ENCODE data around the gene BMF. TPM values are rescaled to one million over a fixed set of nuclear protein-coding genes. Genes with fewer than 3 reads are reported as not detected.

Gene BMF
- total RNA-seq, 1 experiment from 2014 or later, result 11.5 TPM

DNA sequence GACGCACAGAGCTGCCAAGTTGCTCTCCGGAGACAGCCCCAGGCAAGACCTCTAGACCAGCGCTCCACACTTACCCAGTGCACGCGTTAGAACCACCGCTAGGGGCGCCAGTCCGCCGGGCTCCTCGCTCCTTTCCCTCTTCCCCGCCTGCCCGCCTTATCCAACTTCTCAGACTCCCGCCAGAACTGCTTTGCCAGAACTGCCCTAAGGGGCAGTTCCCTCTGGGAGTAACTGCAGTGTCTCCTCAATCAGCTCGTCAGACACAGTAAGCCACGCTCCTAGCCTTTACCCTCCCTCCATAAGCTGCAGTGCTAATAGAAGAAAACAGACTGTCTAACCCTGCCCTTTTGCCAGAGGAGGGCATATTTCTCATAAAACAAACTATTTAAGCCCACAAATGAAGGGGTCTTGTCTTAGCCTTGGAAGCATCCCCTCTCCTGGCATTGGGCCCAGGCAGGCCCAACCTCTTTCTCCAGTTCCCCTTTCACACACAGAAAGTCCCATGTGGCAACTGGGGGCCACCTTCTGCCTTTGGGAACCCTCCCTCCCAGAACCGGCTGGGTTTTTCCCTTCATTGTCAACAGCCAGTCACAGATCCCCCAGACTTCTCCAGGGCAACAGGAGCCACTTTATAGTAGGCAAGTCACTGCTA, 3.7 kb downstream of the BMF start:
- intact Hi-C loops (cut with micrococcal nuclease; ENCODE audit: unreplicated experiment), result loop anchor here (5.0 kb wide), 2 partner anchors 38 to 57 kb away; partner anchors contain the start of gene BUB1B
- Mint-ChIP-seq H3K9me3 (ENCODE audit: low read depth, unreplicated experiment) (no peaks in the 10 kb centered on the region), H3K4me1 (ENCODE audit: low read depth, unreplicated experiment) (peaks cover 59% of the 10 kb centered on the region), H3K27ac (ENCODE audit: unreplicated experiment) (no peak overlapping the region), H3K27me3 (ENCODE audit: unreplicated experiment) (no peaks in the 10 kb centered on the region), H3K4me3 (ENCODE audit: low read depth, unreplicated experiment) (peak overlapping the region; percentile 21), H3K36me3 (ENCODE audit: insufficient read depth, unreplicated experiment) (peaks cover 35% of the 10 kb centered on the region)
- no TSS peak for BruUV-seq (replicated peaks)
- peak; percentile 90 for DNase-seq
- TF ChIP-seq, protein P1, sequence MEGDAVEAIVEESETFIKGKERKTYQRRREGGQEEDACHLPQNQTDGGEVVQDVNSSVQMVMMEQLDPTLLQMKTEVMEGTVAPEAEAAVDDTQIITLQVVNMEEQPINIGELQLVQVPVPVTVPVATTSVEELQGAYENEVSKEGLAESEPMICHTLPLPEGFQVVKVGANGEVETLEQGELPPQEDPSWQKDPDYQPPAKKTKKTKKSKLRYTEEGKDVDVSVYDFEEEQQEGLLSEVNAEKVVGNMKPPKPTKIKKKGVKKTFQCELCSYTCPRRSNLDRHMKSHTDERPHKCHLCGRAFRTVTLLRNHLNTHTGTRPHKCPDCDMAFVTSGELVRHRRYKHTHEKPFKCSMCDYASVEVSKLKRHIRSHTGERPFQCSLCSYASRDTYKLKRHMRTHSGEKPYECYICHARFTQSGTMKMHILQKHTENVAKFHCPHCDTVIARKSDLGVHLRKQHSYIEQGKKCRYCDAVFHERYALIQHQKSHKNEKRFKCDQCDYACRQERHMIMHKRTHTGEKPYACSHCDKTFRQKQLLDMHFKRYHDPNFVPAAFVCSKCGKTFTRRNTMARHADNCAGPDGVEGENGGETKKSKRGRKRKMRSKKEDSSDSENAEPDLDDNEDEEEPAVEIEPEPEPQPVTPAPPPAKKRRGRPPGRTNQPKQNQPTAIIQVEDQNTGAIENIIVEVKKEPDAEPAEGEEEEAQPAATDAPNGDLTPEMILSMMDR (IDR thresholded peaks at IDR 0.05; ENCODE audit: unreplicated experiment), result peak; percentile 55
- CTCF ChIA-PET, result interaction anchor here (0.5 to 5.5 kb wide), 4 partner anchors 9 to 162 kb away, joined by 3 to 75 read pairs (median 3); no protein-coding TSS in a partner anchor

DNA sequence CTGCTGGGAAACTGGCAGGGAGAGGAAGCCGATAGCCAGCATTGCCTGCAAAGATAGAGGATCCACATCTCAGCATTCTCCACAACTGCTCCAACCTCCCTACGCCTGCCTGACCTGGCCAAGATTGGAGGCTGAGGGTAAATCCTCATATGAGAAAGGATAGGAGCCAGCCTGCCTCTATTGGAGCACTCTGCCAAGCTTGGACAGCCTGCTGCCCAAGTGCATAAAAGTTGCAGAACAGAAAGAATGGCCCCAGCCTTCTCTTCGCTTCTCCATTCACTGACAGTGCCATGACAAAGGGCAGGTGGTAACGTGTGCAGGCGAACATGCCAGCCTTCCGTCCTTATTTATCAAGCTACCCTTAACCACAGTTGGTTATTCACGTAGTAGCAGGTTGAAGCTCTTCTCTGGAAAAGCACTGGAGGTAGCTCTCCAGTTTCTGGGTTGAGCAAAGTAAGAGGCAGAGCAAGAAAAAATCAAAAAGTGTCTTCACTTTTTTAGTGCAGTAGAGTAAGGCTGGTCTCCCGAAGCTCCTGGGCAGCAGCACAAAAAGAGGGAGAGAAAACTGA, 4.3 kb downstream of the BMF start:
- Mint-ChIP-seq H3K4me1 (ENCODE audit: low read depth, unreplicated experiment) (peaks cover 59% of the 10 kb centered on the region), H3K4me3 (ENCODE audit: low read depth, unreplicated experiment) (no peak overlapping the region), H3K27me3 (ENCODE audit: unreplicated experiment) (no peaks in the 10 kb centered on the region), H3K27ac (ENCODE audit: unreplicated experiment) (no peak overlapping the region), H3K36me3 (ENCODE audit: insufficient read depth, unreplicated experiment) (peaks cover 35% of the 10 kb centered on the region), H3K9me3 (ENCODE audit: low read depth, unreplicated experiment) (no peaks in the 10 kb centered on the region)
- TF ChIP-seq, protein P1 (IDR thresholded peaks at IDR 0.05; ENCODE audit: unreplicated experiment), result no peak
- BruUV-seq (replicated peaks), result no TSS peak
- DNase-seq, result no peak
- intact Hi-C loops (cut with micrococcal nuclease; ENCODE audit: unreplicated experiment), result no loop called here
- CTCF ChIA-PET, result interaction anchor here (0.5 to 5.5 kb wide), 4 partner anchors 8 to 163 kb away, joined by 3 to 75 read pairs (median 3); no protein-coding TSS in a partner anchor

DNA sequence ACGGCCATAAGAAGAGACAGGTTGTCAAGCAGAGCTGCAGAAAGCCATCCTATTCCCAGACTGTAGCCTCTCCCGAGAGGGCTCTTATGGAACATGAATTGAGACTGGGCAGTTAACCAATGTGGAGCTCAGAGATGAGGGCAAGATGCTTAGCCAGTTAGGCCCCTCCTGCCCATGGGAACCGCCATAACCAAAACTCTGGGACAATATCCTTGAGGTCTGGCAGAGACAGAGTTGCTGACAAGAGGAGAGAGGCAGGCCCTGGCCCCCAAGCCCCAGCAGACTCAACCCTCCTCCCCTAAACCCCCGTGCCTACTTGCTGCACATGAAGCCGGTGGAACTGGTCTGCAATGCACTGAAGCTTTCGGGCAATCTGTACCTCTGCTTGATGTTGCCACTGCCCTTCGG, 4.8 kb downstream of the BMF start:
- Mint-ChIP-seq H3K36me3 (ENCODE audit: insufficient read depth, unreplicated experiment) (peaks cover 31% of the 10 kb centered on the region), H3K4me1 (ENCODE audit: low read depth, unreplicated experiment) (peaks cover 59% of the 10 kb centered on the region), H3K27ac (ENCODE audit: unreplicated experiment) (peak overlapping the region; percentile 64), H3K27me3 (ENCODE audit: unreplicated experiment) (no peaks in the 10 kb centered on the region), H3K4me3 (ENCODE audit: low read depth, unreplicated experiment) (peak overlapping the region; percentile 12), H3K9me3 (ENCODE audit: low read depth, unreplicated experiment) (no peaks in the 10 kb centered on the region)
- CTCF ChIA-PET, result interaction anchor here (0.9 to 5.5 kb wide), 3 partner anchors 51 to 163 kb away, joined by 3 to 75 read pairs (median 3); no protein-coding TSS in a partner anchor
- TF ChIP-seq, protein P1 (IDR thresholded peaks at IDR 0.05; ENCODE audit: unreplicated experiment), result no peak
- DNase-seq, result no peak
- intact Hi-C loops (cut with micrococcal nuclease; ENCODE audit: unreplicated experiment), result no loop called here
- BruUV-seq (replicated peaks), result no TSS peak

DNA sequence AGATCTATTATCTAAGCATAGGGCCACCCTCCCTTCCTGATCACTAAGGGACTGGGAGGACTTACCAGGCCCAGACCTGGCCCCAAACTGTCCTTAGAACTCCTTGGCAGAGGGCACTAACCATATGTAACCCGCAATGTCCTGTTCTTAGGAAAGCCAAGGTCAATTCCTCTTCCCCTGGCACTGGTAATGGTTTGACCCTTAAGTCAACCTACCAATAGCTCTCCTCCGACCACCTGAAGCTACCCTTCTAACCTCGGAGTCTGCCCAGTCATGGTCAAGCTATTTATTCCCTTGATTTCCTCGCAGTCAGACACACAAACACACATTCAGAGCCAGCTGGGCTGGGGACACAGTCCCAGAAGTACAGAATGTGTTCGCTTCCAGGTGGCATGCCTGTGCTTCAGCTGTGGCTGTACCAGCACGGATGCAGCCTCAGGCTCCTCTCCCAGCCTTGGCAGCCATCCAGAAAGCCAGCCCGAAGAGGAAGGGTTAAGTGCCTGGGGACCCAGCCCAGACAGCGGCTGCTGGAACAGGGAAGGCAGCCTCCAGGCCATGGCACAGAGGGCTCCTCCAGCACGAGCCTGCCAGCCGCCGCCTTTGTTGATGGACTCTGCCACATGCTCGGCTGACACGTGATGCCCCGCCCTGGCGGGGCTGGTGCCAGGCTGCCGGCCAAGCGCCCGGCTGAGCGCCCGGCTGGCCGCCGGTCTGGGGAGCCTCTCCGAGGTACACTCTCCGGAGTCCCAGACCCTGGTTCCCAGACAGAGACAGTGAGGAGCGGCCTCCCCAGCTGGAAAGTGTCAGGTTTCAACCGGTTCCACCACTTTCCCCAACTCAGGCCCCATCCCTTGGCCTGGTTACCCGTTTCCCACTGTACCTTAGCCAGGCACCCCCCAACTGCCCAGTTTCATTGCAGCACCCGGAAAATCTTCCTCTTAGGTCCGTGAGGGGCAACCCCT, 5.5 kb downstream of the BMF start:
- intact Hi-C loops (cut with micrococcal nuclease; ENCODE audit: unreplicated experiment), result no loop called here
- H3K4me3 Mint-ChIP-seq (ENCODE audit: low read depth, unreplicated experiment), result peak overlapping the region; percentile 12
- H3K36me3 Mint-ChIP-seq (ENCODE audit: insufficient read depth, unreplicated experiment), result peaks cover 24% of the 10 kb centered on the region

More for the DNA sequence above, 5.5 kb downstream of the BMF start:
- no TSS peak for BruUV-seq (replicated peaks)
- Mint-ChIP-seq H3K9me3 (ENCODE audit: low read depth, unreplicated experiment) (no peaks in the 10 kb centered on the region), H3K4me1 (ENCODE audit: low read depth, unreplicated experiment) (peaks cover 59% of the 10 kb centered on the region), H3K27me3 (ENCODE audit: unreplicated experiment) (no peaks in the 10 kb centered on the region), H3K27ac (ENCODE audit: unreplicated experiment) (peak overlapping the region; percentile 64)
- CTCF ChIA-PET, result interaction anchor here (0.8 to 5.5 kb wide), 3 partner anchors 22 to 164 kb away, joined by 3 to 75 read pairs (median 4); no protein-coding TSS in a partner anchor
- TF ChIP-seq, protein P1 (IDR thresholded peaks at IDR 0.05; ENCODE audit: unreplicated experiment), result no peak
- DNase-seq, result peak; percentile 82

All from Calu3 (cell line).